Measurements from ENCODE around the gene GNAS.
A peak's percentile ranks its signal among the peaks of the same experiment; 100 is the strongest.

Gene GNAS

GRCh38 chr20:58829531-58829941 is 23.0 kb upstream of the GNAS start:
- DNase-seq (ENCODE audit: low read depth) = no peak
- TF ChIP-seq MYC (IDR thresholded peaks at IDR 0.05; ENCODE audit: low read depth, low read length) (no peak), POLR2A (IDR thresholded peaks at IDR 0.05; ENCODE audit: extremely low read depth, insufficient read length) (no peak), CTCF (IDR thresholded peaks at IDR 0.05; ENCODE audit: low read depth, low read length) (no peak), MAX (IDR thresholded peaks at IDR 0.05; ENCODE audit: low read depth, low read length) (no peak)
- H3K4me3 ChIP-seq (ENCODE audit: low read depth, low read length) = no peak overlapping the region

DNA sequence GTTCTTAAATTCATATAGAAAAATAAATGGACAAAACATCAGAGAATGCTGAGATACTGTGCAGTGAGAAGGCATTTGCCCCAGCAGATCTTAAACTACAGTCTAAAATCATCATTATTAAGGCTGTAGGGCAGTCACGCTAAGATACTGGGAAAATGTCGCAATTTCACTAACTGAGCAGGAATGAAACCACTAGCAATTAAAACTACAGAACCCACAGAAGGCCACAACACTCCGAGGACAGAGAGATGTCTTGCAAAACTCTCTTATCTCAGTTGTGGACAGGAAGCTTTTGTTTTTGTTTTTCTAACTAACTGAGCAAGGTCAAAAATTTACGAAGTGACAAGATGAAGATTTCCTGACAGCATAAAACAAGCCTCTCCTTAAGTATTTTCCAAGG is 20.1 kb upstream of the GNAS start:
- no peak for TF ChIP-seq POLR2A (IDR thresholded peaks at IDR 0.05; ENCODE audit: extremely low read depth, insufficient read length)
- TF ChIP-seq MYC (IDR thresholded peaks at IDR 0.05; ENCODE audit: low read depth, low read length) = no peak
- no peak for TF ChIP-seq CTCF (IDR thresholded peaks at IDR 0.05; ENCODE audit: low read depth, low read length)
- TF ChIP-seq MAX (IDR thresholded peaks at IDR 0.05; ENCODE audit: low read depth, low read length) = no peak
- H3K4me3 ChIP-seq (ENCODE audit: low read depth, low read length) = no peak overlapping the region
- peak; percentile 89 for DNase-seq (ENCODE audit: low read depth)

DNA sequence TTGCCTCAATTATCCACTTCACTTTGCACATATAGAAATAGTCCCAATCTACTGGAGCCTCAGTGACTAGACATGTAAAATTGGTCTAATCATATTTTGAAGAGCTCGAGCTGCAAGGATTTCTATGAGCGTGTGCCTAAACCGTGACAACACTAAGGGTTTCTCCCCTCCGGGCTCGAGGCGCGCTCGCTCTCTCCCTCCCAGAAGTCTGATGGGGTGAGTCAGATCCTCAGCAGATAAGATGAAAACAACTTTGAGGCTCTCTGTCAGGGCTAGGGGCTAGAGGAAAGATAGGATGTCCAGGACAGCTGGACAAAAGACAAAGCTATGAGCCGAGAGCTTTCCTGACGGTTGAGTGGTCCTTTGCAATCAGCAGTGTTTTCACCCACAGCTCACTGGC is 18.6 kb upstream of the GNAS start:
- no peak for DNase-seq (ENCODE audit: low read depth)
- no peak for TF ChIP-seq POLR2A (IDR thresholded peaks at IDR 0.05; ENCODE audit: extremely low read depth, insufficient read length)
- no peak for TF ChIP-seq MAX (IDR thresholded peaks at IDR 0.05; ENCODE audit: low read depth, low read length)
- TF ChIP-seq MYC (IDR thresholded peaks at IDR 0.05; ENCODE audit: low read depth, low read length) = no peak
- no peak for TF ChIP-seq CTCF (IDR thresholded peaks at IDR 0.05; ENCODE audit: low read depth, low read length)

DNA sequence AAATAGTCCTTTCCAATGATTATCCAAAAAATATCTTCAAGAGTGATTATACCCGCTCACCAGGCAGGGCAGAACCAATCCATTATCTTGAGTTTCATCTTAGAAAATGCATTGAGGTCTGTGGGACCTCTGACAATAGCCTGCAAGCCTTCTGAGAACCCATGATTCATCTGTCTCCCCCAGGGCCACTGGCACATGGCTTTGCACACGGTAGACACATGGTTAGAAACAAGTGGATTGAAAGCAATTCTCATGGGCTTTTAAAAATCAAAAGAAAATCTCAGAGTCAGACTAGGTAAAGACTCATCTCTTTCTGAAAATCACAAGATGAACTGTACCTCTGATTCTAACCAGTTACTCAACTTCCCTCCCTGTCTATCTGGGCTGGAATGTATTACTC is 17.3 kb upstream of the GNAS start:
- H3K4me3 ChIP-seq (ENCODE audit: low read depth, low read length) = no peak overlapping the region
- TF ChIP-seq MAX (IDR thresholded peaks at IDR 0.05; ENCODE audit: low read depth, low read length) (peak; percentile 75), CTCF (IDR thresholded peaks at IDR 0.05; ENCODE audit: low read depth, low read length) (no peak)
- DNase-seq (ENCODE audit: low read depth) = peak; percentile 57

More for the DNA sequence above, 18.6 kb upstream of the GNAS start:
- no peak overlapping the region for H3K4me3 ChIP-seq (ENCODE audit: low read depth, low read length)

GRCh38 chr20:58836616-58837204 is 15.8 kb upstream of the GNAS start:
- no peak for TF ChIP-seq CTCF (IDR thresholded peaks at IDR 0.05; ENCODE audit: low read depth, low read length)
- no peak for TF ChIP-seq POLR2A (IDR thresholded peaks at IDR 0.05; ENCODE audit: extremely low read depth, insufficient read length)
- TF ChIP-seq MAX (IDR thresholded peaks at IDR 0.05; ENCODE audit: low read depth, low read length) = no peak
- no peak for TF ChIP-seq MYC (IDR thresholded peaks at IDR 0.05; ENCODE audit: low read depth, low read length)
- no peak overlapping the region for H3K4me3 ChIP-seq (ENCODE audit: low read depth, low read length)
- no peak for DNase-seq (ENCODE audit: low read depth)
